HG03565 (cell line): Measurements from ENCODE around the gene ZNF436.
"Not testable (repeated sequence)": the region's sequence is repeated elsewhere in the genome, so short reads cannot be mapped to it uniquely, and the experiment has no call there.

Experiments
- ATAC-seq: cut with Tn5 transposase; IDR thresholded peaks from one replicate; pipeline ENCODE4 v1.9.1; 2021; ENCODE audit warnings: mild to moderate bottlenecking, moderate library complexity; ENCODE audit not compliant: unreplicated experiment

ZNF436 gene

DNA sequence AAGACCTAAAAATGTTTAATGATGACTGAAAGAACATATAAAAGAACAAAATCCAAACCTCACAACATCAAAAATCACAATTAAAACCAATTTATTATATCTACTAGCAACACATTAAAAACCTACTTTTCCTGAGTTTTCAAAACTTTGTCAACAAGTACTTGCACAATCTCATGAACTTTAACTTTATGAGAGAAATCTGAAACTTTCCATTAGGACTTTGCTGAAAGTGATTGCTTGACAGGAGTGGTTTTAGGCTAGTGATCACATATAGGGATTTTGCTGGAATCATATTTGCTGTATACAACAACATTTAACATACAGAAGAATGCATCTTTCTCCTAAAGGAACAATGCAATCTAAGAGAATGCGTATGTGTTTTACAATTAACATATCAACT is 38.8 kb downstream of the ZNF436 start:
- ATAC-seq, result no peak

DNA sequence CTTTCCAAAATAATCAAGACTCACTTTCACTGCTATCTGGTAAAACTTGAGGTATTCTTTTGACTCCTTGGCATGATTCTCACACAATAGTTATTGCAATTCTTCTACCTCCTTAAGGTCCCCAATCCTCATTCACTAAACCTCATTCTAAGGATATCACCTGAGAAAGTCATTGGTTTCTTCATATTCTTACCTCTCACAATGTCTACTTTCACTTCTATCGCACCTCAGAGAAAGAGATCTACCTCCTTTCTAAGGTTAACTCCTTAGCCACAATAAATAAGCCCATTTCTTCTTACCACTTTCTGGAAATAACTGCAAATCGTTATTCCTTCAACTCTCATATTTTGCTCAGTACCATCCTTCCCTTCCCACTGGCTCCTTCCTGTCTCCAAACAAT is 44.2 kb downstream of the ZNF436 start:
- ATAC-seq, result no peak

DNA sequence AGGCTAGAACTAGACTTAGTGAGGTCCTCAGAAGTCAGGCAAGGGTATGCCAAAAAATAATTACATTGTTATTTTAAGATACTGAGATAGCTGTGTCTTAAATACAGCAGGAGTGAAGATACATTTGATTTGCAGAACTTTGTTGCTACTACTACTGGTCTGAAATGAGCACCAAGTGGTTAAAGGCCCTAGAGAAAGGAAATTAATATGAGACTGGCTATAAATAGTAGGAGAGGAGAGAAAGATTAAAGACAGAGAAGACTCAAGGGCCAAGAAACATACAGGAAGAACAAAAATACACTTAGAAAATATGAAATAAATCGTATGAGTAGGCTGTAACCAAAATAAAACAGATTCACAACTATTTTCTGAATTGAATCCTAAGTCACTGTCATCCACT is 46.9 kb downstream of the ZNF436 start:
- ATAC-seq, result no peak

DNA sequence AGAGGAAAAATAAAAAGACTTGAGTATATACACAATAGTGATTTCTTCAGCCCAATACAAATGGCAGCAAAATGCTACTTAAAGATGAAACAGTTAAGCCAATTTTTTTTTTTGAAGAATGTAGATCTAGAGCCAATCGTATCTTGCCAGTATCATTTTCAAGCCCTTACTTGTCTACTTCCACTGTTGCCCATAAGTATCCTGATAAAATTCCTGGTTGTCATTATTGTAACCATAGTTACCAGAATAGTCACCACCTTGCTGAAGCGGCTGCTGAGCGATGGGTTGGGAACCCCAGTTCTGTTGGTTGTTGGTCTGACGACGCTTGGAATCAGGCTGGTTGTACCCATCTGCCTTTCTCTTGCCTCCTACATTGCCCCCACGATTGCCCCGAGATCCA is 59.4 kb downstream of the ZNF436 start:
- not testable (repeated sequence) for ATAC-seq
